RWPE1 (cell line): Measurements from ENCODE around the gene ISY1.

Experiments used
- CTCF ChIA-PET: fragments of 350-600 bp; sonication (Branson Sonifier 250); formaldehyde crosslinking; extraction: SDS; loops from one replicate; lab custom pipeline; 2021; lab: Yijun Ruan, JAX
- POLR2A ChIA-PET: fragments of 400-600 bp; formaldehyde crosslinking; extraction: SDS; loops from one replicate; lab custom pipeline; 2020; ENCODE audit warnings: antibody characterized with exemption; ENCODE audit not compliant: low non-redundant PET; lab: Yijun Ruan, JAX
- DNase-seq: peaks from one replicate; pipeline ENCODE4 v3.0.0; 2012; ENCODE audit warnings: low spot score
- H3K27ac ChIP-seq: fragments of 450-650 bp; 2 replicates; pipeline ENCODE4 v1.5.1; 2017
- CTCF ChIP-seq: fragments of 450-650 bp; conservative IDR thresholded peaks from 2 replicates; pipeline ENCODE4 v1.5.1; 2017; ENCODE audit warnings: low read depth, mild to moderate bottlenecking

ISY1 gene

GRCh38 chr3:129160891-129161859 is at the start of gene ISY1:
TSS of gene ISY1 (minus strand) at chr3:129161063. CDS start at chr3:129160975, 88 bp downstream.
- peak; percentile 97 for DNase-seq
- peak; percentile 89 for TF ChIP-seq CTCF
- POLR2A ChIA-PET, result interaction anchor here (0.6 to 1.3 kb wide), 4 partner anchors 11 to 88 kb away, joined by 3 to 7 read pairs (median 4); partner anchors contain the start of gene COPG1
- peak within 1 kb of the TSS; percentile 97 for H3K27ac ChIP-seq
- CTCF ChIA-PET, result interaction anchor here (0.5 to 3.2 kb wide), 9 partner anchors 79 to 602 kb away, joined by 3 to 18 read pairs (median 3); partner anchors contain the start of gene COPG1

- ChIA-PET POLR2A (no interaction called here), CTCF (interaction anchor here (1.0 kb wide), 1 partner anchor 38 kb away, joined by 3 read pairs; no protein-coding TSS in a partner anchor)
- no peak for DNase-seq
- no peak for TF ChIP-seq CTCF
- no peak overlapping the region for H3K27ac ChIP-seq
Measured at GRCh38 chr3:129207479-129207878, 46.6 kb upstream of the ISY1 start.

- no peak for TF ChIP-seq CTCF
- 0 out of 2 replicates have a peak overlapping the region, but pooled peaks have one; percentile 5 for H3K27ac ChIP-seq
- DNase-seq, result no peak
- CTCF ChIA-PET, result interaction anchor here (0.6 kb wide), 2 partner anchors 15 to 41 kb away, joined by 5 read pairs; no protein-coding TSS in a partner anchor
- POLR2A ChIA-PET, result no interaction called here
Measured at GRCh38 chr3:129205109-129205832, 44.4 kb upstream of the ISY1 start.

- POLR2A ChIA-PET, result no interaction called here
- CTCF ChIA-PET, result interaction anchor here (0.6 kb wide), 2 partner anchors 14 to 42 kb away, joined by 5 read pairs; no protein-coding TSS in a partner anchor
- DNase-seq, result no peak
- TF ChIP-seq CTCF, result no peak
- no peak overlapping the region for H3K27ac ChIP-seq
Measured at GRCh38 chr3:129204473-129204872, 43.6 kb upstream of the ISY1 start.

- H3K27ac ChIP-seq, result no peak overlapping the region
- ChIA-PET CTCF (no interaction called here), POLR2A (interaction anchor here (0.7 kb wide), 1 partner anchor 38 kb away, joined by 4 read pairs; no protein-coding TSS in a partner anchor)
- TF ChIP-seq CTCF, result no peak
- DNase-seq, result no peak
Measured at GRCh38 chr3:129199366-129199765, 38.5 kb upstream of the ISY1 start.

- DNase-seq, result no peak
- ChIA-PET POLR2A (interaction anchor here (0.6 kb wide), 1 partner anchor 1378 kb away, joined by 3 read pairs; no protein-coding TSS in a partner anchor), CTCF (no interaction called here)
- H3K27ac ChIP-seq, result peak overlapping the region; percentile 55; the same call in 1 of the 2 replicates
- TF ChIP-seq CTCF, result no peak
Measured at GRCh38 chr3:129197321-129197720, 36.5 kb upstream of the ISY1 start.
